GM10847 (cell line): ENCODE measurements around the gene SIAH2.

Source experiments
- POLR2A ChIP-seq: IDR thresholded peaks from 2 replicates; pipeline ENCODE4 v1.6.1; 2011; ENCODE audit not compliant: insufficient read length; ENCODE audit errors: extremely low read depth

SIAH2 gene

GRCh38 chr3:150699068-150699639 is 63.8 kb downstream of the SIAH2 start:
- TF ChIP-seq POLR2A: no peak

GRCh38 chr3:150697646-150698045 is 65.3 kb downstream of the SIAH2 start:
- TF ChIP-seq POLR2A: no peak

GRCh38 chr3:150691414-150692040 is 71.4 kb downstream of the SIAH2 start:
- TF ChIP-seq POLR2A: no peak
